ENCODE measurements around the gene FHIT. TPM values are rescaled to one million over a fixed set of nuclear protein-coding genes. Genes with fewer than 3 reads are reported as not detected.

Gene FHIT
- polyA plus RNA-seq, 1 of the 3 experiments (the other 2 are of a cell fraction), result 0.41 TPM

GRCh38 chr3:60609446-60609845 lies 641.8 kb downstream of the FHIT start:
- H3K4me3 ChIP-seq (ENCODE audit: low read depth in 2 of 2, low read length in 1 of 2), result no peak overlapping the region
- no peak overlapping the region for H2AFZ ChIP-seq (ENCODE audit: low read depth)
- H3K27ac ChIP-seq (ENCODE audit: low read depth in 2 of 2, low read length in 1 of 2), result no peak overlapping the region
- DNase-seq, result no peak
- H3K4me1 ChIP-seq (ENCODE audit: control insufficient read depth in 1 of 2, insufficient read depth in 2 of 2, low read depth in 1 of 2, low read length in 1 of 2), result no peaks in the 10 kb centered on the region
- no peaks in the 10 kb centered on the region for H3K36me3 ChIP-seq (replicated peaks in 1 of 2; ENCODE audit: control insufficient read depth in 1 of 2, insufficient read depth in 2 of 2, low read length in 1 of 2)
- H3K9me2 ChIP-seq, result no peaks in the 10 kb centered on the region
- CTCF ChIA-PET, result no interaction called here
- H3K9ac ChIP-seq, result no peak overlapping the region
- no peak for TF ChIP-seq RAD21 (IDR thresholded peaks at IDR 0.05; ENCODE audit: low read length)
- TF ChIP-seq RFX5 (IDR thresholded peaks at IDR 0.05; ENCODE audit: low read length), result no peak
- no peak for TF ChIP-seq FOXM1 (IDR thresholded peaks at IDR 0.05; ENCODE audit: low read depth)
- TF ChIP-seq EZH2phosphoT487 (IDR thresholded peaks at IDR 0.05; ENCODE audit: borderline replicate concordance, low read depth), result no peak
- no peak for TF ChIP-seq EP300 (IDR thresholded peaks at IDR 0.05; ENCODE audit: borderline replicate concordance in 1 of 2, low read depth in 1 of 2, low read length in 1 of 2)
- TF ChIP-seq RXRA (IDR thresholded peaks at IDR 0.05; ENCODE audit: borderline replicate concordance, low read depth), result no peak
- no peak for TF ChIP-seq POLR2AphosphoS5 (IDR thresholded peaks at IDR 0.05; ENCODE audit: low read depth, low read length)
- TF ChIP-seq TCF12 (IDR thresholded peaks at IDR 0.05), result no peak
- no peak for TF ChIP-seq FOXJ3 (CRISPR knock-in tag; IDR thresholded peaks at IDR 0.05)
- TF ChIP-seq NRF1 (IDR thresholded peaks at IDR 0.05; ENCODE audit: low read depth, low read length), result no peak
- TF ChIP-seq, protein P1, sequence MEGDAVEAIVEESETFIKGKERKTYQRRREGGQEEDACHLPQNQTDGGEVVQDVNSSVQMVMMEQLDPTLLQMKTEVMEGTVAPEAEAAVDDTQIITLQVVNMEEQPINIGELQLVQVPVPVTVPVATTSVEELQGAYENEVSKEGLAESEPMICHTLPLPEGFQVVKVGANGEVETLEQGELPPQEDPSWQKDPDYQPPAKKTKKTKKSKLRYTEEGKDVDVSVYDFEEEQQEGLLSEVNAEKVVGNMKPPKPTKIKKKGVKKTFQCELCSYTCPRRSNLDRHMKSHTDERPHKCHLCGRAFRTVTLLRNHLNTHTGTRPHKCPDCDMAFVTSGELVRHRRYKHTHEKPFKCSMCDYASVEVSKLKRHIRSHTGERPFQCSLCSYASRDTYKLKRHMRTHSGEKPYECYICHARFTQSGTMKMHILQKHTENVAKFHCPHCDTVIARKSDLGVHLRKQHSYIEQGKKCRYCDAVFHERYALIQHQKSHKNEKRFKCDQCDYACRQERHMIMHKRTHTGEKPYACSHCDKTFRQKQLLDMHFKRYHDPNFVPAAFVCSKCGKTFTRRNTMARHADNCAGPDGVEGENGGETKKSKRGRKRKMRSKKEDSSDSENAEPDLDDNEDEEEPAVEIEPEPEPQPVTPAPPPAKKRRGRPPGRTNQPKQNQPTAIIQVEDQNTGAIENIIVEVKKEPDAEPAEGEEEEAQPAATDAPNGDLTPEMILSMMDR (IDR thresholded peaks at IDR 0.05), result no peak
- no peaks in the 10 kb centered on the region for H3K79me2 ChIP-seq (ENCODE audit: insufficient read depth)
- no peaks in the 10 kb centered on the region for H4K20me1 ChIP-seq (ENCODE audit: insufficient read depth)
- H3K4me2 ChIP-seq, result no peak overlapping the region
- 75% methylated on average over 4 of the region's 4 CpGs for WGBS (ENCODE audit: low lambda C conversion rate)
- H3F3A ChIP-seq (replicated peaks; ENCODE audit: insufficient read depth), result no peaks in the 10 kb centered on the region
- no peaks in the 10 kb centered on the region for H3K9me3 ChIP-seq
- POLR2A ChIA-PET, result no interaction called here
- no peaks in the 10 kb centered on the region for H3K27me3 ChIP-seq (ENCODE audit: insufficient read depth)

GRCh38 chr3:60603860-60604259 lies 647.4 kb downstream of the FHIT start:
- Histone ChIP-seq H4K20me1 (ENCODE audit: insufficient read depth) (no peaks in the 10 kb centered on the region), H3K4me3 (ENCODE audit: low read depth in 2 of 2, low read length in 1 of 2) (no peak overlapping the region), H3K9ac (no peak overlapping the region), H3K9me3 (no peaks in the 10 kb centered on the region), H3K27me3 (ENCODE audit: insufficient read depth) (no peaks in the 10 kb centered on the region), H2AFZ (ENCODE audit: low read depth) (no peak overlapping the region), H3K27ac (ENCODE audit: low read depth in 2 of 2, low read length in 1 of 2) (no peak overlapping the region), H3F3A (replicated peaks; ENCODE audit: insufficient read depth) (no peaks in the 10 kb centered on the region), H3K4me1 (ENCODE audit: control insufficient read depth in 1 of 2, insufficient read depth in 2 of 2, low read depth in 1 of 2, low read length in 1 of 2) (no peaks in the 10 kb centered on the region), H3K4me2 (no peak overlapping the region), H3K79me2 (ENCODE audit: insufficient read depth) (no peaks in the 10 kb centered on the region), H3K9me2 (no peaks in the 10 kb centered on the region), H3K36me3 (replicated peaks in 1 of 2; ENCODE audit: control insufficient read depth in 1 of 2, insufficient read depth in 2 of 2, low read length in 1 of 2) (no peaks in the 10 kb centered on the region)
- 68% methylated on average over 3 of the region's 3 CpGs for WGBS (ENCODE audit: low lambda C conversion rate)
- no peak for DNase-seq
- ChIA-PET CTCF (interaction anchor here (0.6 kb wide), 1 partner anchor 318 kb away, joined by 3 read pairs; no protein-coding TSS in a partner anchor), POLR2A (no interaction called here)
- TF ChIP-seq CHD2 (IDR thresholded peaks at IDR 0.05; ENCODE audit: low read length, partially characterized antibody) (no peak), TAF1 (IDR thresholded peaks at IDR 0.05; ENCODE audit: borderline replicate concordance, low read depth, low read length) (no peak), YY1 (IDR thresholded peaks at IDR 0.05; ENCODE audit: low read depth) (no peak), MEF2A (IDR thresholded peaks at IDR 0.05; ENCODE audit: borderline replicate concordance, low read depth) (no peak), TEAD4 (IDR thresholded peaks at IDR 0.05; ENCODE audit: borderline replicate concordance, insufficient read depth) (no peak), MAX (IDR thresholded peaks at IDR 0.05; ENCODE audit: low read depth) (no peak), RAD21 (IDR thresholded peaks at IDR 0.05; ENCODE audit: low read length) (no peak), NRF1 (IDR thresholded peaks at IDR 0.05; ENCODE audit: low read depth, low read length) (no peak)
- TF ChIP-seq, protein P2, sequence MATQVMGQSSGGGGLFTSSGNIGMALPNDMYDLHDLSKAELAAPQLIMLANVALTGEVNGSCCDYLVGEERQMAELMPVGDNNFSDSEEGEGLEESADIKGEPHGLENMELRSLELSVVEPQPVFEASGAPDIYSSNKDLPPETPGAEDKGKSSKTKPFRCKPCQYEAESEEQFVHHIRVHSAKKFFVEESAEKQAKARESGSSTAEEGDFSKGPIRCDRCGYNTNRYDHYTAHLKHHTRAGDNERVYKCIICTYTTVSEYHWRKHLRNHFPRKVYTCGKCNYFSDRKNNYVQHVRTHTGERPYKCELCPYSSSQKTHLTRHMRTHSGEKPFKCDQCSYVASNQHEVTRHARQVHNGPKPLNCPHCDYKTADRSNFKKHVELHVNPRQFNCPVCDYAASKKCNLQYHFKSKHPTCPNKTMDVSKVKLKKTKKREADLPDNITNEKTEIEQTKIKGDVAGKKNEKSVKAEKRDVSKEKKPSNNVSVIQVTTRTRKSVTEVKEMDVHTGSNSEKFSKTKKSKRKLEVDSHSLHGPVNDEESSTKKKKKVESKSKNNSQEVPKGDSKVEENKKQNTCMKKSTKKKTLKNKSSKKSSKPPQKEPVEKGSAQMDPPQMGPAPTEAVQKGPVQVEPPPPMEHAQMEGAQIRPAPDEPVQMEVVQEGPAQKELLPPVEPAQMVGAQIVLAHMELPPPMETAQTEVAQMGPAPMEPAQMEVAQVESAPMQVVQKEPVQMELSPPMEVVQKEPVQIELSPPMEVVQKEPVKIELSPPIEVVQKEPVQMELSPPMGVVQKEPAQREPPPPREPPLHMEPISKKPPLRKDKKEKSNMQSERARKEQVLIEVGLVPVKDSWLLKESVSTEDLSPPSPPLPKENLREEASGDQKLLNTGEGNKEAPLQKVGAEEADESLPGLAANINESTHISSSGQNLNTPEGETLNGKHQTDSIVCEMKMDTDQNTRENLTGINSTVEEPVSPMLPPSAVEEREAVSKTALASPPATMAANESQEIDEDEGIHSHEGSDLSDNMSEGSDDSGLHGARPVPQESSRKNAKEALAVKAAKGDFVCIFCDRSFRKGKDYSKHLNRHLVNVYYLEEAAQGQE (IDR thresholded peaks at IDR 0.05; ENCODE audit: low read depth, low read length), result no peak
- TF ChIP-seq, protein P3, sequence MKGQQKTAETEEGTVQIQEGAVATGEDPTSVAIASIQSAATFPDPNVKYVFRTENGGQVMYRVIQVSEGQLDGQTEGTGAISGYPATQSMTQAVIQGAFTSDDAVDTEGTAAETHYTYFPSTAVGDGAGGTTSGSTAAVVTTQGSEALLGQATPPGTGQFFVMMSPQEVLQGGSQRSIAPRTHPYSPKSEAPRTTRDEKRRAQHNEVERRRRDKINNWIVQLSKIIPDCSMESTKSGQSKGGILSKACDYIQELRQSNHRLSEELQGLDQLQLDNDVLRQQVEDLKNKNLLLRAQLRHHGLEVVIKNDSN (IDR thresholded peaks at IDR 0.05; ENCODE audit: borderline replicate concordance, low read depth), result no peak
- TF ChIP-seq, protein P1 (IDR thresholded peaks at IDR 0.05), result no peak
